ENCODE results near the gene VWA2. TPM values are rescaled to one million over a fixed set of nuclear protein-coding genes. Genes with fewer than 3 reads are reported as not detected.

Gene VWA2
- total RNA-seq, 1 donor from 2014 or later = 1.2 TPM

DNA sequence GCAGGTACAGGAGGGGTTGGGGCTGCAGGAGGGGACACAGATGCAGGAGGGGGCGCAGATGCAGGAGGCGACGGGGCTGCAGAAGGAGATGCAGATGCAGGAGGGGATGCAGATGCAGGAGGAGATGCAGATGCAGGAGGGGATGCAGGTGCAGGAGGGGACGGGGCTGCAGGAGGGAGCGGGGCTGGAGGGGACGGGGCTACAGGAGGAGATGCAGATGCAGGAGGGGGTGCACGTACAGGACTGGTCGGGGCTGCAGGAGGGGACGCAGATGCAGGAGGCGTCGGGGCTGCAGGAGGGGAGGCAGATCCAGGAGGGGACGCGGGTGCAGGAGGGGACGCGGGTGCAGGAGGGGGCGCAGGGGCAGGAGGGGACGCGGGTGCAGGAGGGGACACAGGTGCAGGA lies 66.5 kb downstream of the VWA2 start:
- TF ChIP-seq, protein P1, sequence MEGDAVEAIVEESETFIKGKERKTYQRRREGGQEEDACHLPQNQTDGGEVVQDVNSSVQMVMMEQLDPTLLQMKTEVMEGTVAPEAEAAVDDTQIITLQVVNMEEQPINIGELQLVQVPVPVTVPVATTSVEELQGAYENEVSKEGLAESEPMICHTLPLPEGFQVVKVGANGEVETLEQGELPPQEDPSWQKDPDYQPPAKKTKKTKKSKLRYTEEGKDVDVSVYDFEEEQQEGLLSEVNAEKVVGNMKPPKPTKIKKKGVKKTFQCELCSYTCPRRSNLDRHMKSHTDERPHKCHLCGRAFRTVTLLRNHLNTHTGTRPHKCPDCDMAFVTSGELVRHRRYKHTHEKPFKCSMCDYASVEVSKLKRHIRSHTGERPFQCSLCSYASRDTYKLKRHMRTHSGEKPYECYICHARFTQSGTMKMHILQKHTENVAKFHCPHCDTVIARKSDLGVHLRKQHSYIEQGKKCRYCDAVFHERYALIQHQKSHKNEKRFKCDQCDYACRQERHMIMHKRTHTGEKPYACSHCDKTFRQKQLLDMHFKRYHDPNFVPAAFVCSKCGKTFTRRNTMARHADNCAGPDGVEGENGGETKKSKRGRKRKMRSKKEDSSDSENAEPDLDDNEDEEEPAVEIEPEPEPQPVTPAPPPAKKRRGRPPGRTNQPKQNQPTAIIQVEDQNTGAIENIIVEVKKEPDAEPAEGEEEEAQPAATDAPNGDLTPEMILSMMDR (conservative IDR thresholded peaks at IDR 0.05; ENCODE audit: low read depth, low read length) = no peak
- H3K4me3 ChIP-seq (ENCODE audit: low read depth, low read length) = no peak overlapping the region
- DNase-seq (ENCODE audit: low read depth) = no peak

DNA sequence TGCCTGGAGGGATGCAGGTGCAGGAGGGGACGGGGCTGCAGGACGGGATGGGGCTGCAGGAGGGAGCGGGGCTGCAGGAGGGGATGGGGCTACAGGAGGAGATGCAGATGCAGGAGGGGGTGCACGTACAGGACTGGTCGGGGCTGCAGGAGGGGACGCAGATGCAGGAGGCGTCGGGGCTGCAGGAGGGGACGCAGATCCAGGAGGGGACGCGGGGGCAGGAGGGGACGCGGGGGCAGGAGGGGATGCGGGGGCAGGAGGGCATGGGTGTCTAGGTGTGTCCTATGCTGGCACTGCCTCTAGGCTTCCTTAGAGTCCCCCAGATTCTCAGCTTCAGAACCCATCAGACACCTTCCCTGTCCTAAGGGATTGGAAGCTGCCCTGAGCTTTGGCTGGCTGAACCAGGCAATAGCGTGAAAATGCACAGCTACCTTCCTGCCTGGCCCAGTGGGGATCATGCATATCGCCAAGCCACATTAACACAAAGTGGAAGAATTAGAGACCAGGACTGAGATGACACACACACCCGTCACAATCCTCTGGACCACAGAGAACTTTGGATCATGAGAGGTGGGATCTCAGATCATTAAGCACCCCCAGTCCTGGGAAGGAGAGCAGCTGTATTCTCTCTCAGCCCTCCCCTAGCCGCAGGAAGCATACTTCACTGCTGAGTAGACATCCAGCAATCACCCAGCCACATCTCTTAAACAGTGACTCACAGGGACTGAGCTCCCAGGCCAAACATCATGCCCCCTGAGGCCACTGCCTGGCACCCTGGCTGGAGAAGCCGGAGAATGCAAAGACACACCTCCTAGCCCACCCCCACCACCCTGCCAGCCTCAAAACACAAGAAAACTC lies 67.3 kb downstream of the VWA2 start:
- peak; percentile 94 for DNase-seq (ENCODE audit: low read depth)
- no peak overlapping the region for H3K4me3 ChIP-seq (ENCODE audit: low read depth, low read length)
- TF ChIP-seq, protein P1 (conservative IDR thresholded peaks at IDR 0.05; ENCODE audit: low read depth, low read length) = no peak

DNA sequence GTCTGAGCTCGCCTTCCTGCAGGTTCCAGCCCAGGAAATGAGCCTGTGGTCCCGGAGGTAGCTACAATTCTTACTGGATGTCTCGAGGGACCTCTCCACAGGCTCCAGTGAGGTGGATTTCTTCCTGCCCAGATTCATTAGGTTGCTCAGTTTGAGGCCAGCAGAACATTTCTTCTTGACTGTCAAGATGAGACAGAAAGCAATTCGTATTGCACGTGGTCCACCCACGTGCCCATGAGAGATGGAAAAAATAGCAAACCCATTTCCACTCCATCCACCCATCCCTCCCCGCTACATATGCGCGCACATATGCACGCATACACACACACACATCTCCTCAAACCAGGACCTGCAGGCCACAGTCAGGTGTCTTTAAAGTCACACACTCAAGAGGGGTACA lies 68.7 kb downstream of the VWA2 start:
- no peak overlapping the region for H3K4me3 ChIP-seq (ENCODE audit: low read depth, low read length)
- TF ChIP-seq, protein P1 (conservative IDR thresholded peaks at IDR 0.05; ENCODE audit: low read depth, low read length) = no peak
- no peak for DNase-seq (ENCODE audit: low read depth)

DNA sequence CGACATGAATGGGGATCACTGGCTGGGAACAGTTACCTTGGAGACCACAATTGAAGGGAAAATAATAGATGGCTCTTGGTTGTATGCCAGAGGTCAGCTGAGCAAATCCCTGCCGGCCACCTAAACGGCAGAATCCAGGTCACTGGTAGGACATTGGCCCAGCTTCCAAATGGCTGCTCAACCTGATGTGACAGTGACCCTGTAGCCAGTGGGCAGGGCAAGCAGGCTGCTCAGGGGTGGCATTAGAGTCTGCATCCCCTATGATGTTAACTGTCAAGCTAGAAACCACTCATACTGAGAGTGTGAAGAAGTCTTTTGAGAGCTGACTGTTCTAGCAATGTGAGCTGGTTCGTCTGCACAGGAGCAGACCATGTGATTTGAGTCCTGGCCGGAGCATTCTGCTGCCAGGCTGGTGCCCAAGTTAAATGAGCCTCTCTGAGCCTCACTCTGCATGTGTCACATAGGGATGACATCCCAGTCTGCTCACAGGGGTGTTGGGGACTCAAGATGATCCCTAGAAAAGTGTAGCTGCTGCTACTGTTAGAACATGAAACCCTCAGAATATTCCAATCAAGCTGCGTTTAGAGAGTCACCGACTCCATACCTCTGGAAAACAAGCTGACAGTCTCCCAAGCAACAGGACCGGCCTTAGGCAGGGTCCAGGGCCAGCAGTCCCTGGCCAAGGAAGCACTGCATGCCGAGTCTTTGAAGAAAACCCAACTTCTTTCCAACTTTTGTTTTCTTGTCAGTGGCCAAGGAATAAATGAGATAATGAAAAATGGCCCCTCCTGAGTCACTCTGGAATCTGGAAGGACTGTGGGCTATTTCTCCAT lies 69.7 kb downstream of the VWA2 start:
- H3K4me3 ChIP-seq (ENCODE audit: low read depth, low read length) = no peak overlapping the region
- TF ChIP-seq, protein P1 (conservative IDR thresholded peaks at IDR 0.05; ENCODE audit: low read depth, low read length) = no peak
- DNase-seq (ENCODE audit: low read depth) = no peak

DNA sequence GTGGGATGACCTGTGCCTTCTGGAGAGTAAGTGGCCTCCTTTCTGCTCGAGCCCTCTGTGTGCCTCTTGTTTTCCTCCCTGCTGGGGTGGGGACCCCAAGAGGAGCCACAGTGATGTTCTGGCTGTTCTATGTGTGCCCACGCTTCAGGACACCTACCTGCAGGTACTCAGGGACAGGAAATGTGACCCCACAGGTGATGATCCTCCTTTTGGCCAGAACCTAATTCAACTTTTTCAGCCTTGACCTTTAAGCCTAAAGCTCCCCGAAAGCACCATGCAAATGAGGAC lies 70.3 kb downstream of the VWA2 start:
- TF ChIP-seq, protein P1 (conservative IDR thresholded peaks at IDR 0.05; ENCODE audit: low read depth, low read length) = no peak
- no peak for DNase-seq (ENCODE audit: low read depth)
- H3K4me3 ChIP-seq (ENCODE audit: low read depth, low read length) = no peak overlapping the region

DNA sequence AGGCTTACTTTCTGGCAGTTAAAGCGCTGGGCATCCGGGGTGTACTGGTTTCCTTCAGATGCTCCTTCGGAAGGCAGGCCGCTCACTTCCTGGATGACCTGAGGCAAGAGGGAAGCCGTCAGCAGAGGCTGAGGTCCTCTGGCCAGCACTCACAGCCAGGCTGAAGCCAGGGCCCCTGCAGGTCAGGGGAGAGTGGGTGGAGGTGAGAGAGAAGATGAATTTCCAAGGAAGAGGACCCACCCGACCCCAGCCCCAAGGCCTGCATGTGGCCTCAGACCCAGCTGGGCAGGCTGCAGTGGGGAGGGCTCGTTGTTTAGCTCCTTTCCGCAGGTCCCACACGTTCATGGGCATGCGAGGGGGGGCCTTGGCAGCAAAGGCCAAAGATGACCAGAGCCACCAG lies 71.3 kb downstream of the VWA2 start:
- no peak overlapping the region for H3K4me3 ChIP-seq (ENCODE audit: low read depth, low read length)
- DNase-seq (ENCODE audit: low read depth) = no peak
- TF ChIP-seq, protein P1 (conservative IDR thresholded peaks at IDR 0.05; ENCODE audit: low read depth, low read length) = no peak

Data from epithelial cell of proximal tubule (primary cell).